Gastrocnemius medialis (tissue), 4 donors: ENCODE data around the gene PLXNA2.

ENCODE experiments used
- CTCF ChIP-seq, 5 experiments: fragments of 450-650 bp in 3 of 5; fragments of 200-600 bp in 2 of 5; sonication (generic) in 2 of 5; IDR thresholded peaks in 4 of 5; conservative IDR thresholded peaks in 1 of 5; 1 replicate in 4 of 5; 2 replicates in 1 of 5; pipeline ENCODE4 v1.5.1; 2016 to 2019; ENCODE audit warnings: antibody characterized with exemption in 5 of 5, mild to moderate bottlenecking in 3 of 5, moderate library complexity in 3 of 5
- POLR2A ChIP-seq, 2 donors: fragments of 450-650 bp; IDR thresholded peaks; one replicate each; pipeline ENCODE4 v1.6.1; 2017; ENCODE audit warnings: antibody characterized with exemption in 2 of 2, mild to moderate bottlenecking in 2 of 2, moderate library complexity in 2 of 2

DNA sequence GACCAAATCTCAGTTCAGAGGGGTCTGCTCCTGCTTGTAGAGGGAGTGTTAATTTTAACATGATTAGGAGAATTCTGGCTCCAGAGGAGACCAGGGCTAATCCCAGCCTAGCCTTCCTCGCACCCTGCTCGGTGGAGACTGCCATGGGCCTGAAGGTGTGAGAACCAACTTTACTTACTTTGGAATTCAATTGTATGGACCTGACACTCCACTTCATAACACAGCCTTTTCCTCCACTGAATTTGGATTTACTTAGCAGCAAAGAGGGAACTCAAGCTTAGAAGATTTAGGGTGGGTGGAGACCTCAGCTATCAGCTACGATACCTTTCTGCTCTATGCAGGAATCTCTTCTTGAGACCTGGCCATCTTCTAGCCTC, 11.5 kb downstream of the PLXNA2 start:
- TF ChIP-seq POLR2A (IDR thresholded peaks at IDR 0.05), result no peak
- no peak for TF ChIP-seq CTCF (IDR thresholded peaks at IDR 0.05 in 4 of 5, conservative IDR thresholded peaks at IDR 0.05 in 1 of 5)
